Activated naive CD8-positive, alpha-beta T cell treated with anti-CD3 and anti-CD28 coated beads for 36 hours (primary cell): ENCODE results near the gene SCARB1. TPM values are rescaled to one million over a fixed set of nuclear protein-coding genes. Genes with fewer than 3 reads are reported as not detected.

ENCODE experiments used
- DNase-seq: peaks from one replicate; pipeline ENCODE4 v3.0.0; 2021
- H3K27ac Mint-ChIP-seq: one replicate; pipeline ENCODE4 v1.8.0; 2022; ENCODE audit warnings: mild to moderate bottlenecking, moderate library complexity, mixed read lengths
- H3K27me3 Mint-ChIP-seq: one replicate; pipeline ENCODE4 v1.8.0; 2022; ENCODE audit warnings: mild to moderate bottlenecking, mixed read lengths
- H3K36me3 Mint-ChIP-seq: one replicate; pipeline ENCODE4 v1.8.0; 2021; ENCODE audit warnings: mild to moderate bottlenecking, mixed read lengths
- H3K4me1 Mint-ChIP-seq: one replicate; pipeline ENCODE4 v1.8.0; 2021; ENCODE audit warnings: mixed read lengths
- H3K4me3 Mint-ChIP-seq: one replicate; pipeline ENCODE4 v1.8.0; 2022; ENCODE audit warnings: mild to moderate bottlenecking, moderate library complexity, mixed read lengths
- H3K9me3 Mint-ChIP-seq: one replicate; pipeline ENCODE4 v1.8.0; 2022; ENCODE audit warnings: mixed read lengths
- total RNA-seq, 2 experiments: library from RNA; stranded (reverse); gene quantifications; one replicate each; pipeline ENCODE4 v1.2.3, GENCODE V29; 2021

SCARB1 gene
- total RNA-seq, 2 experiments from 2014 or later, result 40.3 to 43.8 TPM

DNA sequence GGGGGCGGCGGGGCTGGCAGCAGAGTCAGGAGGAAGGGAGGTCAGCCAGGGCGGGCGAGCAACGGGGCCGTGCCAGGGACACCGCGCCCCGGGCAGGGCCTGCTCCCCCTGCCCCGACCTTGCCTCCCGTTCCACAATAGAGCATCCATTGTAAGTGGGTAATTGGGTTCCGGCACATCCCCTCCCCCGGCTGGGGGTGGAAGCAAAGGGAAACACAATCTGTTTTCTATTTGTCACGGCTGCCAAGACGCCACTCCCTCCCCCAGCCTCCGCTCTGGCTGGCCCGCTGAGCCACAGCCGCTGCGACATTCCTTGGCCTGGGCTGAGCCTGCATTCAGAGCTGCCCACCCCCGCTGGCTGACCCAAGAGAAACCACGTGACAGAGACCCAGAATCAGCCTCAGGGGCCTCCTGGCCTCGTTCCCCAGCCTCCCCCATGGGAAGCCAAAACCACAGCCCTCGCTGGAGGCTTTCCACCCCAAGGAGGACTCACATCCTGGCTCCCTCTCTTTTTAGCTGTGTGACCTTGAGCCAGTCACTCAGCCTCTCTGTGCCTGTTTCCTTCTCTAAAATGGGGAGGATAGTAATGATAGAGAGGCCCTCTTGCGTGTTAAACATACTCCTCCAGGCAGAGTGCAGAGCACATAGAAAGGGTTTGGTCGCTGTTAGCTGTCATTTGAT lies 117.6 kb downstream of the SCARB1 start:
- H3K4me3 Mint-ChIP-seq, result no peak overlapping the region
- no peaks in the 10 kb centered on the region for H3K36me3 Mint-ChIP-seq

DNA sequence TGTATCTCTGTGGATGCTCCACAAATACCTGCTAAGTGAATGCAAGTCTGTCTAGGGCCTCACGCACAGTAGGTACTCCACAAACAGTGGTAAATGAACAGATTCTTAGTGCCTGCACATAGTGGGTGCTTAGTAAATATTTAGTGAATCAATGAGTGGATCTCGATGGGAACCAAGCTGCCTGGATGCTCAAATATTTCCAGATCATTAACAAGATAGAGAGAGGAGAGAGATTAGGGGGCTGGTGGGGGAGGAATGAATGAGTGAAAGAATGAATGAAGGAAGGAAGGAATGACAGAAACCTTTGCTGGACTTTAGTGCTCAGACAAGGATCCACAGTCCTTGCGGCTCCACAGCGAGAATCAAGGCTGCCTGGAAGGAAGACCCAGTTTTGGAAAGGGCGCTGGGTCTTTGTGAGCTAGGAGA lies 118.2 kb downstream of the SCARB1 start:
- no peak overlapping the region for H3K27ac Mint-ChIP-seq
- no peak for DNase-seq
- H3K4me1 Mint-ChIP-seq, result peaks cover 20% of the 10 kb centered on the region
- H3K4me3 Mint-ChIP-seq, result no peak overlapping the region
- no peaks in the 10 kb centered on the region for H3K9me3 Mint-ChIP-seq
- H3K36me3 Mint-ChIP-seq, result no peaks in the 10 kb centered on the region
- H3K27me3 Mint-ChIP-seq, result peaks cover 33% of the 10 kb centered on the region

More for the DNA sequence above, 117.6 kb downstream of the SCARB1 start:
- DNase-seq, result no peak
- H3K27me3 Mint-ChIP-seq, result peaks cover 33% of the 10 kb centered on the region
- peaks cover 16% of the 10 kb centered on the region for H3K4me1 Mint-ChIP-seq
- no peaks in the 10 kb centered on the region for H3K9me3 Mint-ChIP-seq
- no peak overlapping the region for H3K27ac Mint-ChIP-seq

DNA sequence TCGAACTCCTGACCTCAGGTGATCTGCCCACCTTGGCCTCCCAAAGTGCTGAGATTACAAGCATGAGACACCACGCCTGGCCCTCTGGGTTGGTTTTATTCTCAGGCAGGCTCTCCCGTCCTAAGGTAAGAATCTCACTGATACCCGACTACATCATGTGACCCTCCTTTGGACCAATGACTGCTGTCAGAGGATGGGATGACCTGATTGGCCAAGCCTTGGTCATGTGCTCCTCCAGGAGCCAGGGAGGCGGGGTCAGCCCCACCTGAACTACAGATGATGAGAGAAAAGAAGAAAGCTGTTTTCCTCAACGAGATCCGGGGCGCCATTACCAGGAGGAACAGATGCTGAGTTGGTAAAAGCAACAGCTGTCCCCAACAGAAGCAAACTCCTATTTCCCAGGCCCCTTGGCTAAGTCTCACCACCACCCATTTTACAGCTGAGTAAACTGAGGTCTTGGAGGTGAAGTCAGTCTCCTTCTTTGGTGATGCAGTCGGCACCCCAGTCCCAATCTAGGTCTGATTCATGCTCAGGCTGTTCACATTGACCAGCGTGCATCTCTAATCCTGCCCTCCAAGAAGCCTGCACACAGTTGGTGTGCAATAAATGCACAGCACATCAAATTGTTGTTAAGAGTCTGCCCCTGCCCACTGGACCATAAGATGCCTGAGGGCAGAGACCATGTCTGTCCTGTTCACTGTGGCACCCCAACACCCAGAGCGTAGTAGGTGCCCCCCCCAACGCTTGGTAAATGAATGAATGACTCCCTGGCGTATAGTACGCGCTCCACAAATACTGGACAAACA lies 118.8 kb downstream of the SCARB1 start:
- H3K27ac Mint-ChIP-seq, result no peak overlapping the region
- H3K27me3 Mint-ChIP-seq, result peaks cover 33% of the 10 kb centered on the region
- peaks cover 23% of the 10 kb centered on the region for H3K4me1 Mint-ChIP-seq
- H3K4me3 Mint-ChIP-seq, result no peak overlapping the region
- no peaks in the 10 kb centered on the region for H3K9me3 Mint-ChIP-seq
- DNase-seq, result no peak
- peaks cover 1% of the 10 kb centered on the region for H3K36me3 Mint-ChIP-seq

DNA sequence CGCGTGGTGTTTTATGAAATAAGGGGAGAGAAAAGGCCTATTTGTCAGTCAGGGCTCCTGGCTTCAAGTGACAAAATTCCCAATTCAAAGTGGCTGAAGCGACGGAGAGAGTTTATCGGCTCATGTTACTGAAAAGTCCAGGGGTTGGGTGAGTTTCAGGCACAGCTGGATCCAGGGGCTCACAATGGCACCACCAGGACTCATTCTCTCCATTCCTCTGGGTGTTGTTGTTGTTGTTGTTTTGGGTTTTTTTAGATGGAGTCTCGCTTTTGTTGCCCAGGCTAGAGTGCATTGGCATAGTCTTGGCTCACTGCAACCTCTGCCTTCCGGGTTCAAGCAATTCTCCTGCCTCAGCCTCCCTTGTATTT lies 119.4 kb downstream of the SCARB1 start:
- Mint-ChIP-seq H3K27me3 (peaks cover 30% of the 10 kb centered on the region), H3K27ac (no peak overlapping the region), H3K9me3 (no peaks in the 10 kb centered on the region), H3K36me3 (peaks cover 1% of the 10 kb centered on the region), H3K4me1 (peaks cover 27% of the 10 kb centered on the region), H3K4me3 (no peak overlapping the region)
- DNase-seq, result no peak

DNA sequence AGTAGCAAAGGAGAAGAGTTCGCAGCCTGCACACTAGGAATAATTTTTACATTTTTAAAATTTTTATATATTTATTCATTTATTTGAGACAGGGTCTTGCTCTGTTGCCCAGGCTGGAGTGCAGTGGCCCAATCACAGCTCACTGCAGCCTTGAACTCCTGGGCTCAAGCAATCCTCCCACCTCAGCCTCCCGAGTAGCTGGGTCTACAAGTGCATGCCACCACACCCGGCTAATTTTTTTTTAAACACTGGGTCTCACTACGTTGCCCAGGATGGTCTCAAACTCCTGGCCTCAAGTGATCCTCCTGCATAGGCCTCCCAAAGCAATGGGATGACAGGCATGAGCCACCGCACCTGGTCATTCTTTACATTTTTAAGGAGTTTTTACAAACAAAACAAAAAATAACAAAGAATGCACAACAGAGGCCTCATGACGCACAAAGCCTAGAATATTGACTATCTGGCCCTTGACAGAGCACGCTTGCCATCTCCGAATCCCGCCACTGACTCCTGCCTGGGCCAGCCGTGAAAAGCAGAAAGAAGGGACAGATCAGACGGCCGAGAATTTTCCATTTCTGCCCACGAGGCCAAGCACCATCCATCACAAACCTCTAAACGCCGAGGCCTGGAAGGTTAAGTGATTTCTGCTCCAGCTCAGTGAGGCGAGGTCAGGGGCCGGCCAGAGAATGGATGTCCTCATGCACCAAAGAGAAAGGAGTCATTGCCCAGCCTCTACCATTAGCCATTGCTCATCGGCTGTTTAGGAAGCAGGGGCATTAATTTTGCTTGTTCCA lies 120.0 kb downstream of the SCARB1 start:
- Mint-ChIP-seq H3K27ac (no peak overlapping the region), H3K27me3 (peaks cover 28% of the 10 kb centered on the region), H3K9me3 (no peaks in the 10 kb centered on the region), H3K4me1 (peaks cover 30% of the 10 kb centered on the region), H3K4me3 (no peak overlapping the region), H3K36me3 (peaks cover 1% of the 10 kb centered on the region)
- DNase-seq, result no peak

DNA sequence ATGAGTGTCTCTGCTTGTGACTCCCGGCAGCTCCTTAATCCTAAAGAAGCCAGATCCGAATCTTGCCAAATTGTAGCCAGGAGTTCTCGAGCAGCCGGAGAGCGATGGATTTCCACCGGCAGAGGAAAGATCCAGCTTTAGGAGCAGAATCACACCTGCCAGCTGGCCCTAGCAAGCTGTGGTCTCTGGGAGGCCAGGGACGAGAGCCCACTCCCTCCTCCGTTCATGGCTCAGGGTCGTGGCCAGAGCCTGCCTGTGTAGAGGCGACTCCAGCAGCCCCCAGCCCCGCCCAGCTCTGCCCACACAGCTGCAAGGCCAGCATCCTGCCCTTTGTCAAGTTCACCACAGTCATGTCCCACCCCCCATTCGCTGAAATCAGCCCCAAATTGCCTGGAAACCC lies 121.0 kb downstream of the SCARB1 start:
- Mint-ChIP-seq H3K36me3 (peaks cover 1% of the 10 kb centered on the region), H3K9me3 (no peaks in the 10 kb centered on the region), H3K4me1 (peaks cover 34% of the 10 kb centered on the region), H3K4me3 (no peak overlapping the region), H3K27ac (no peak overlapping the region), H3K27me3 (peaks cover 21% of the 10 kb centered on the region)
- no peak for DNase-seq

DNA sequence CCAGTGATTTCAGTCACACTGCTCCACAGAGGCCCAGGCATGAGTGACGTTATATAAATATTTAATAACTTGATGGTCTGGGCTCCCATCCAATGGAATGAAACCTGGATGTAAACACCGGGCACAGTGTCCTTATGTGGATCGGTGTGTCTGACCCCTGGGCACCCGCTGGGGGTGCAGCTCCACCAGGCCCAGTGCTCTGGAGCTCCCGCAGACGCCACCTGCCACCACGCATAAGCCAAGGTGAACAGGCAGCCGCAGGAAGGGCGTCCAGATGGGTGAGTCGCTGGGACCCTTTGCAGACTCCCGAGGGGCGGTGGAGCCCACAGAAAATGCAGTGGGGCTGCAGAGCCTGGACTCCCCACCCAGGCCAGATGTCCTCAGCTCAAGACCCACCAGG lies 121.6 kb downstream of the SCARB1 start:
- DNase-seq, result no peak
- no peaks in the 10 kb centered on the region for H3K9me3 Mint-ChIP-seq
- H3K4me3 Mint-ChIP-seq, result no peak overlapping the region
- H3K27me3 Mint-ChIP-seq, result peaks cover 18% of the 10 kb centered on the region
- H3K4me1 Mint-ChIP-seq, result peaks cover 36% of the 10 kb centered on the region
- no peak overlapping the region for H3K27ac Mint-ChIP-seq
- H3K36me3 Mint-ChIP-seq, result peaks cover 1% of the 10 kb centered on the region

DNA sequence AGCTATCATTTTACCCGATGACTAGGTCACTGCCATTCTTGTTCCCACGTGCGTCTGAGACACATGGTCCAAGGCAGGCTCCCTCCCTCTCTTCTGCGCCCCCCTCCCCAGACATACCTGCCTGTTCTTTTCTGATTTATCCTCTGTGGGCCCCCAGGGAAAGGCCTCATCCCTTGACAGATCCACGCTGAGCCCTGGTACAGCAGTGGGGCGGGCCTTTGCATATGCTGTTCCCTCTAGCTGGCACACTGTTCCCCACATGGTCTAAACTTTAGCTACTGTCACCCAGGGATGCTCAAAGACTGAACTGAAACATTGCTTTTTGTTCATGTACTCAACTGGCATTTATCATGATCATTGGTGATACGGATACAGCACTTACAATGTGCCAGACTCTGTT lies 122.5 kb downstream of the SCARB1 start:
- H3K4me1 Mint-ChIP-seq, result peaks cover 35% of the 10 kb centered on the region
- H3K27ac Mint-ChIP-seq, result peak overlapping the region; percentile 60
- H3K9me3 Mint-ChIP-seq, result no peaks in the 10 kb centered on the region
- DNase-seq, result no peak
- peaks cover 1% of the 10 kb centered on the region for H3K36me3 Mint-ChIP-seq
- no peak overlapping the region for H3K4me3 Mint-ChIP-seq
- peaks cover 13% of the 10 kb centered on the region for H3K27me3 Mint-ChIP-seq

DNA sequence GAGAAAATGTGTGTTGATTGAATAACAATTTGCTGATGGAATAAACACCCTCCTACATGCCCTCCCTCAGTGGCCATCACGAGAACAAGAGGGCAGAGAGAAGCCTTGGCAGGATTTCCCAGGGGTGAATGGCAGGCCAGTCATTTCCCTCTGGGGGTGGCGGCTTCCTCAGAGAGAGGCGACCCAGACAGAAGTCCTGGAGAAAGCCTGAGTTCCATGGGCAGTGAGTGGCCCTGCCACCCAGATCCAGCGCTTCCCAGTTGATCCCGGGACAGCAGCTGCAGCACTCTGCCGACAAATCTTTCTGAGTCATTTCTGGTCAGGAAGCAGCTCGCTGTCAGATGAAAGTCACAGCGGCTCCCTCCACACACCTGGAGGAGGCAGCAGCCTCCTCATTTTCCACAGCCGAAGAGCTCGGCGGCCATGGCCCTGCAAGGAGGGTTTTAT lies 123.0 kb downstream of the SCARB1 start:
- Mint-ChIP-seq H3K36me3 (peaks cover 1% of the 10 kb centered on the region), H3K27ac (no peak overlapping the region), H3K4me3 (no peak overlapping the region), H3K9me3 (no peaks in the 10 kb centered on the region), H3K4me1 (peaks cover 35% of the 10 kb centered on the region), H3K27me3 (peaks cover 9% of the 10 kb centered on the region)
- DNase-seq, result peak; percentile 36

DNA sequence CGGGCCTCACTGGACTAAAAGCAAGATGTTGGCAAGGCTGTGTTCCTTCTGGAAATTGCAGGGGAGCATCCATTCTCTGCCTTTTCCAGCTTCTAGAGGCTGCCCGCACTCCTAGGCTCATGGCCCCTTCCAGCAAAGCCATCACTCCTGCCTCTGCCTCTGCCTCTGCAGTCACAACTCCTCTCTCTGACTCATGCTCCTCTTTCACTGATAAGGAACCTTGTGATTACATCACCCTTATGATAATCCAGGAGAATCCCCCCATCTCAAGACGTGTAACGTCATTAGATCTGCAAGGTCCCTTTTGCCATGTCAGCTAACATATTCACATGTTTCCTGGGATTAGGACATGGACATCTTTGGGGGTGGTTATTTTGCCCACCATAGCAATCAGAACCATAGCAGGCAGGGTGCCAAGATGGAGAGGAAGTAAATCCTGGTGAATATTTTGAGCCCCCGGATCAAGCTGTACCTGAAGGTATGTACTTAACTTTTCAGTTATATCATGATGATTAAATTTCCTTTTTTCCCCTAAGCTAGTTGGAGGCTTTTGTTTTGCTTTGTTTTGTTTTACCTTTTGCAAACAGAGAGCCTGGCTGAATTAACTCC lies 123.6 kb downstream of the SCARB1 start:
- H3K4me1 Mint-ChIP-seq, result peaks cover 34% of the 10 kb centered on the region
- no peak overlapping the region for H3K27ac Mint-ChIP-seq
- H3K27me3 Mint-ChIP-seq, result peaks cover 3% of the 10 kb centered on the region
- no peak for DNase-seq
- no peak overlapping the region for H3K4me3 Mint-ChIP-seq
- H3K9me3 Mint-ChIP-seq, result no peaks in the 10 kb centered on the region
- H3K36me3 Mint-ChIP-seq, result peaks cover 1% of the 10 kb centered on the region

DNA sequence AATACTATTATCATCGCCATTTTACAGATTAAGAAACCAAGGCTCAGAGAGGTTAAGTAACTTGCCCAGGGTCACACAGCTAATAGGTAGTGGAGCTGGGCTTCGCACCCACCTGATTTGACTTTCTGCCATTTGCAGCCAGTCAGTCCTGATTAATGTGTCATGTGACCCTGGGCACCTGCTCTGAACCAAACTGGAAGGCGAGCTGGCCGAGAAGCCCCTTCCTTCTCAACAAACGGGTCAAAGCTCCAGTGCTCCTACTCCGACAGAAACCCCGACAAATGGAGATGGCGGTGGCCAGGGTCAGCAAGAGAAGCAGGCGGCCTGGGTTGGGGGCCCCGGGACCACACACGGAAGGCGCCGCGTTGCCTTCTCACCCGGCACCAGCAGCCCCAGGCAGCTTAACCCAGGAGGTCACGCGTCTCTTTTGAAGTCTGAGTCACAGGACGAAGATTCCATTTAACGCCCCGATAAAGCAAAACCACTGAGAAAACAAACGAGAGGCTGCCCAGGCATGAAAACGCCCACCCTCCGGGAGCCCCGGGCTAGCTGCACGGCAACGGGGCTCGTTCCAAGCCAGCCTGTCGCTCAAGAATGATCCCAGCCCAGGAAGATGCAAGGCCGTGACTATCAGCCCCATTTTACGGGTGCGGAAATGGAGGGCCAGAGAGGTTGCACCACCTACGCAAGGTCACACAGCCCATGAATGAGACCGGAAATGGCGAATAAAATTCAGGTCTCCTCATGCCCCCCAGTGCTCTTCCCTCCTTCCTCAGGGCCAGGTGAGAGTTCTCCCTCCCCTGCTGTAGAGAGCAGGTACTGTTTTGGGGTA lies 124.8 kb downstream of the SCARB1 start:
- Mint-ChIP-seq H3K9me3 (no peaks in the 10 kb centered on the region), H3K27ac (no peak overlapping the region), H3K27me3 (no peaks in the 10 kb centered on the region), H3K4me1 (peaks cover 36% of the 10 kb centered on the region), H3K36me3 (peaks cover 1% of the 10 kb centered on the region), H3K4me3 (no peak overlapping the region)
- DNase-seq, result no peak

DNA sequence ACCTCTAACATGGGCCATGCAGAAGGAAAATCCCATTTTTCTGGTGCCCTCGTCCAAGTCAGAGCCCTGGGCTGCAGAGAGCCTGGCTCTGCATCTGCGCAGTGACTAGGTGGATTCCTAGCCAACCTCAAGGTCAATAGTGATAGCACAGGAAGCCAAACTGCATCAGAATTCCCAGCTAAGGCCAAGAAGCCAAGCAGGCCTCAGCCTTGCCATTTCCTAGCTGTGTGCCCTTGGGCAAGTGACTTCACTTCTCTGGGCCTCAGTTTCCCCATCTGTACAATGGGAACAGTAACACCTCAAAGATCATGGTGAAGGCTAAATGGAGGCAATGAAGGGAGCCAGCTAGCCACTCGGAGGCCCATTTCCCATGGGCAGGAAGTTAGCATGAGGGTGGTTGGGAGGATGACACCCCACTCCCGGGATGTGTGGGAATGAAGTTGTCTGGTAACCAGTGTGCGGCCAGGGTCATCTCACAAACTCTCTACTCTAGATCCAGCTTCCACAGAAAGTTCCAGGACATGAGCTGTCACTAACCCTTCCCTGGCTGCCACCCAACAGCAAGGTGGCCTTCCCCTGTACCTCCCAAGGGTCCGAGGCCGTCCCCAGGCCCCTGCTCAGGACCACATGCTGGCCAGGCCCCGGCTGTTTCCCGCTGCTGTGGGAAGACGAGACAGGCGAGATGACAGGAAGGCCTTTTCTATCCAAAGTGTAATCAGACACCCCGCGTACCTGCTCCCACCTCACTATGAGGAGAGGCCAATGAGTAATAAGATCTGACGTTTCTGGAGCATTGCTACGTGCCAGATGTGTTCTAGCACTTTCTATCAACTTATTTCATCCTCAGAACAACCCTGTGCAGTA lies 125.7 kb downstream of the SCARB1 start:
- no peak for DNase-seq
- no peaks in the 10 kb centered on the region for H3K27me3 Mint-ChIP-seq
- H3K4me1 Mint-ChIP-seq, result peaks cover 36% of the 10 kb centered on the region
- no peak overlapping the region for H3K27ac Mint-ChIP-seq
- H3K9me3 Mint-ChIP-seq, result no peaks in the 10 kb centered on the region
- peaks cover 1% of the 10 kb centered on the region for H3K36me3 Mint-ChIP-seq
- no peak overlapping the region for H3K4me3 Mint-ChIP-seq

DNA sequence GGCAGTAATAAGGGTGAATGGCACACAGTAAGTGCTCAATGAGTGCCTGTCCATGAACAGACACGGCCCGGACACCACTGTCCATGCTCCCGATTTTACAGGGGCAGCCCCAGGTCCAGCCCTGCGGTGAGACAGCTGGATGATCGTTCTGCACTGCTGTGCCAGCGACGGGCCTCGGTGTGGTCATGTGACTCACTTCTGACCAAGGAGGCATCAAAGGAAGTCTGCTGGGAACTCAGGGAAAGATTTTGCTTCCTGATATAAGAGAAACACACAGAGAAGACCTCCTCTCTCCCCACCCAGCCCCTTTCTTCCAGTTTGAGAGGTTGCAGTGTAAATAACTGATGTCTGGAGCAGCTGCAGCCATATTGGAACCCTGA lies 126.6 kb downstream of the SCARB1 start:
- Mint-ChIP-seq H3K27ac (no peak overlapping the region), H3K9me3 (no peaks in the 10 kb centered on the region), H3K4me3 (no peak overlapping the region), H3K4me1 (peaks cover 36% of the 10 kb centered on the region), H3K36me3 (peaks cover 1% of the 10 kb centered on the region), H3K27me3 (no peaks in the 10 kb centered on the region)
- DNase-seq, result no peak
